Duodenal mucosa (tissue), 2 donors: Measurements from ENCODE around the gene C11orf91.

Source experiments
- H3K27ac ChIP-seq: one replicate; pipeline ENCODE4 v1.7.0; 2013; ENCODE audit warnings: low read depth, low read length
- H3K27me3 ChIP-seq, 2 donors: one replicate each; pipeline ENCODE4 v1.7.0; 2013; ENCODE audit warnings: low read length in 2 of 2, control low read depth in 1 of 2; ENCODE audit not compliant: insufficient read depth in 2 of 2, control insufficient read depth in 1 of 2
- H3K36me3 ChIP-seq, 2 donors: one replicate each; pipeline ENCODE4 v1.7.0; 2013; ENCODE audit warnings: low read length in 2 of 2, control low read depth in 1 of 2; ENCODE audit not compliant: insufficient read depth in 2 of 2, control insufficient read depth in 1 of 2
- H3K4me1 ChIP-seq, 2 donors: one replicate each; pipeline ENCODE4 v1.7.0; 2013; ENCODE audit warnings: low read length in 2 of 2, control low read depth in 1 of 2; ENCODE audit not compliant: insufficient read depth in 2 of 2, control insufficient read depth in 1 of 2
- H3K4me3 ChIP-seq, 2 donors: one replicate each; pipeline ENCODE4 v1.7.0; 2013; ENCODE audit warnings: low read length in 2 of 2, low read depth in 1 of 2
- H3K9ac ChIP-seq, 2 donors: one replicate each; pipeline ENCODE4 v1.7.0; 2013; ENCODE audit warnings: low read length in 2 of 2, low read depth in 1 of 2
- H3K9me3 ChIP-seq, 2 donors: one replicate each; pipeline ENCODE4 v1.7.0; 2013; ENCODE audit warnings: low read length in 2 of 2, control low read depth in 1 of 2; ENCODE audit not compliant: control insufficient read depth in 1 of 2

The C11orf91 gene

GRCh38 chr11:33699515-33700062 is 1.0 kb downstream of the C11orf91 start:
- no peaks in the 10 kb centered on the region for H3K9me3 ChIP-seq
- no peak overlapping the region for H3K9ac ChIP-seq
- H3K4me3 ChIP-seq = no peak overlapping the region
- peaks cover 22 to 45% of the 10 kb centered on the region in 2 donors for H3K4me1 ChIP-seq
- no peaks in the 10 kb centered on the region for H3K36me3 ChIP-seq
- no peaks in the 10 kb centered on the region for H3K27me3 ChIP-seq
- H3K27ac ChIP-seq = peak overlapping the region; percentile 4

GRCh38 chr11:33698921-33699320 is 1.7 kb downstream of the C11orf91 start:
- H3K9ac ChIP-seq = no peak overlapping the region
- H3K27ac ChIP-seq = no peak overlapping the region
- H3K36me3 ChIP-seq = no peaks in the 10 kb centered on the region
- H3K27me3 ChIP-seq = no peaks in the 10 kb centered on the region
- H3K4me3 ChIP-seq = no peak overlapping the region
- peaks cover 20 to 41% of the 10 kb centered on the region in 2 donors for H3K4me1 ChIP-seq
- H3K9me3 ChIP-seq = no peaks in the 10 kb centered on the region

GRCh38 chr11:33697997-33698396 is 2.6 kb downstream of the C11orf91 start:
- H3K9ac ChIP-seq = no peak overlapping the region
- peaks cover 14 to 33% of the 10 kb centered on the region in 2 donors for H3K4me1 ChIP-seq
- H3K9me3 ChIP-seq = no peaks in the 10 kb centered on the region
- H3K36me3 ChIP-seq = no peaks in the 10 kb centered on the region
- no peak overlapping the region for H3K4me3 ChIP-seq
- H3K27me3 ChIP-seq = no peaks in the 10 kb centered on the region
- no peak overlapping the region for H3K27ac ChIP-seq

- Histone ChIP-seq H3K4me3 (no peak overlapping the region), H3K36me3 (no peaks in the 10 kb centered on the region), H3K27ac (no peak overlapping the region), H3K27me3 (no peaks in the 10 kb centered on the region), H3K9ac (no peak overlapping the region), H3K4me1 (peaks cover 14 to 34% of the 10 kb centered on the region in 2 donors), H3K9me3 (no peaks in the 10 kb centered on the region)
Observed at GRCh38 chr11:33696931-33697638, 3.5 kb downstream of the C11orf91 start.

- peaks cover 14 to 34% of the 10 kb centered on the region in 2 donors for H3K4me1 ChIP-seq
- H3K9ac ChIP-seq = no peak overlapping the region
- no peaks in the 10 kb centered on the region for H3K36me3 ChIP-seq
- no peak overlapping the region for H3K4me3 ChIP-seq
- no peaks in the 10 kb centered on the region for H3K9me3 ChIP-seq
- no peak overlapping the region for H3K27ac ChIP-seq
- no peaks in the 10 kb centered on the region for H3K27me3 ChIP-seq
Observed at GRCh38 chr11:33696411-33696810, 4.2 kb downstream of the C11orf91 start.

GRCh38 chr11:33695051-33695566 is 5.5 kb downstream of the C11orf91 start:
- Histone ChIP-seq H3K27ac (peak overlapping the region; percentile 47), H3K36me3 (no peaks in the 10 kb centered on the region), H3K27me3 (no peaks in the 10 kb centered on the region), H3K9me3 (no peaks in the 10 kb centered on the region), H3K4me1 (peaks cover 14 to 42% of the 10 kb centered on the region in 2 donors), H3K4me3 (no peak overlapping the region), H3K9ac (no peak overlapping the region)

GRCh38 chr11:33694346-33695050 is 6.1 kb downstream of the C11orf91 start:
- Histone ChIP-seq H3K36me3 (no peaks in the 10 kb centered on the region), H3K9me3 (no peaks in the 10 kb centered on the region), H3K9ac (no peak overlapping the region), H3K4me1 (peaks cover 8 to 37% of the 10 kb centered on the region in 2 donors), H3K4me3 (no peak overlapping the region), H3K27me3 (no peaks in the 10 kb centered on the region), H3K27ac (no peak overlapping the region)

GRCh38 chr11:33692541-33692940 is 8.1 kb downstream of the C11orf91 start:
- H3K27ac ChIP-seq = peak overlapping the region; percentile 4
- no peaks in the 10 kb centered on the region for H3K36me3 ChIP-seq
- peaks cover 0 to 2% of the 10 kb centered on the region in 2 donors for H3K9me3 ChIP-seq
- H3K27me3 ChIP-seq = no peaks in the 10 kb centered on the region
- H3K4me3 ChIP-seq = no peak overlapping the region
- H3K9ac ChIP-seq = no peak overlapping the region
- H3K4me1 ChIP-seq = peaks cover 8 to 34% of the 10 kb centered on the region in 2 donors

GRCh38 chr11:33692013-33692504 is 8.6 kb downstream of the C11orf91 start:
- Histone ChIP-seq H3K4me3 (no peak overlapping the region), H3K9me3 (peaks cover 3 to 5% of the 10 kb centered on the region in 2 donors), H3K9ac (no peak overlapping the region), H3K27ac (peak overlapping the region; percentile 65), H3K4me1 (peaks cover 8 to 33% of the 10 kb centered on the region in 2 donors), H3K27me3 (no peaks in the 10 kb centered on the region), H3K36me3 (no peaks in the 10 kb centered on the region)
